ENCODE results near the gene SPRED3.

The SPRED3 gene

DNA sequence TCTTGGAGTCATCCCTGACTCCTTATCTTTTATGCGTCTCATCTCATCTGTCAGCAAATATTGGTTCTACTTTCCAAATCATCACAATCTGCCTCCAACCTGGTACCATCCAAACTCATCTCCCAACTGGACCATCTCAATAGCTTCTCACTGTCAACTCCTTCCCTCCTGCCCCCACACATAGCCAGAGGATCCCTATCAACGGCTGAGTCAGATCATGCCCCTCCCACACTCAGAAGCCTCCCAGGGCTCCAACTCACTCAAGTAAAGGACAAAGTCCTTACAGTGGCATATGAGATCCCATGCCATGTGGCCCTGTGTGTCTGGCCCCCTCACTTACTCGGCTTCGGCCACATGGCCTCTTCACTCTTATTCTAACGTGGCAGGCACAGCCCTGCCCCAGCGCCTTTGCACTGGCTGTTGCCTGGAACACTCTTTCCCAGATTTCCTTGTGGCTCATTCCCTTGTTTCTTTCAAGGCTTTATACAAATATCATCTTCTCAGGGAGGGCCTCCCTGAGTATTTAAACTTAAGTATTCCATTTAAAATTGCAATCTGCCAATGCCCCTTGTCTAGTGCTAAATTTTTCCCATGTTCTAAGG is 4.3 kb downstream of the SPRED3 start:
- peaks cover 19% of the 10 kb centered on the region for H3K36me3 ChIP-seq (ENCODE audit: insufficient read depth, low read length)
- peaks cover 28% of the 10 kb centered on the region for H3K27me3 ChIP-seq (ENCODE audit: insufficient read depth, low read length)
- 0 out of 2 replicates have a peak, but pooled peaks cover 3% of the 10 kb centered on the region for H3K4me1 ChIP-seq (ENCODE audit: insufficient read depth, low read length)
- no peak overlapping the region for H3K9ac ChIP-seq (ENCODE audit: low read depth, low read length)
- 83% methylated on average over 6 of the region's 6 CpGs for WGBS
- no peak overlapping the region for H3K4me3 ChIP-seq (ENCODE audit: low read length)
- no peaks in the 10 kb centered on the region for H3K9me3 ChIP-seq (ENCODE audit: insufficient read depth, low read depth, low read length)
- H3K27ac ChIP-seq (ENCODE audit: low read depth, low read length) = no peak overlapping the region

DNA sequence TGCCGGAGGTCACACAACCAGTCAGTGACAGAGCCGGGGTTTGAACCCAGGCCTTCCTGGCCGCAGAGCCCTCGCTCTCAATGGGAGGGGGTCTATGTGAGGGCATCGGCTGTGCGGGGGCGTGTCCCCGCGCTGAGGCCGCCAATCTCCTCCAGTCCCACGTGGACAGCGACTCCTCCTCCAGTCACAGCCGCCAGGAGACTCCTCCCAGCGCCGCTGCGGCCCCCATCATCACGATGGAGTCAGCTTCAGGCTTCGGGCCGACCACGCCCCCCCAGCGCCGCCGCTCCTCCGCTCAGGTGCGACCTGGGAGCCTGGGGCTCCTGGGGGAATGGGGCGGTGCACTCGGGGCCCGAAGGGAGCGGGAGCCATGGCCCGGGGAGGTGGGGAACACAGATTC is 6.0 kb downstream of the SPRED3 start:
- Histone ChIP-seq H3K4me3 (ENCODE audit: low read length) (peak overlapping the region; percentile 36), H3K27me3 (ENCODE audit: insufficient read depth, low read length) (peaks cover 44% of the 10 kb centered on the region), H3K9me3 (ENCODE audit: insufficient read depth, low read depth, low read length) (no peaks in the 10 kb centered on the region), H3K9ac (ENCODE audit: low read depth, low read length) (no peak overlapping the region), H3K4me1 (ENCODE audit: insufficient read depth, low read length) (0 out of 2 replicates have a peak, but pooled peaks cover 3% of the 10 kb centered on the region), H3K27ac (ENCODE audit: low read depth, low read length) (no peak overlapping the region), H3K36me3 (ENCODE audit: insufficient read depth, low read length) (peaks cover 19% of the 10 kb centered on the region)
- 60% methylated on average over 30 of the region's 30 CpGs for WGBS

DNA sequence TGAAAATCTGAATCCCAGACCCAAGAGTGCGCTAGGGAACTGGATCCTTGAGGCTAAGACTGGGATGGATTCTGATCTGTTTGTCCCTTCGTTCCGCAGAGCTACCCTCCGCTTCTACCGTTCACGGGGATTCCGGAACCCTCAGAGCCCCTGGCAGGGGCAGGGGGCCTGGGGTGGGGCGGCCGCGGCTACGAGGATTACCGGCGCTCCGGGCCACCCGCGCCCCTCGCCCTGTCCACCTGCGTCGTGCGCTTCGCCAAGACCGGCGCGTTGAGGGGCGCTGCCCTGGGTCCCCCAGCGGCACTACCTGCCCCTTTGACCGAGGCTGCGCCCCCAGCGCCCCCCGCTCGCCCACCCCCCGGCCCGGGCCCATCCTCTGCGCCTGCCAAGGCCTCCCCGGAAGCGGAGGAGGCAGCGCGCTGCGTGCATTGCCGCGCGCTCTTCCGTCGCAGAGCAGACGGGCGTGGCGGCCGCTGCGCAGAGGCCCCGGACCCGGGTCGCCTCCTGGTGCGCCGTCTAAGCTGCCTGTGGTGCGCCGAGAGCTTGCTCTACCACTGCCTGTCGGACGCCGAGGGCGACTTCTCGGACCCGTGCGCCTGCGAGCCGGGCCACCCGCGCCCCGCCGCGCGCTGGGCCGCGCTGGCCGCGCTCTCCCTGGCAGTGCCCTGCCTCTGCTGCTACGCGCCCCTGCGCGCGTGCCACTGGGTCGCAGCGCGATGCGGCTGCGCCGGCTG is 7.1 kb downstream of the SPRED3 start:
- no peaks in the 10 kb centered on the region for H3K9me3 ChIP-seq (ENCODE audit: insufficient read depth, low read depth, low read length)
- peaks cover 19% of the 10 kb centered on the region for H3K36me3 ChIP-seq (ENCODE audit: insufficient read depth, low read length)
- no peaks in the 10 kb centered on the region for H3K4me1 ChIP-seq (ENCODE audit: insufficient read depth, low read length)
- WGBS = 96% methylated on average over 86 of the region's 86 CpGs
- no peak overlapping the region for H3K27ac ChIP-seq (ENCODE audit: low read depth, low read length)
- H3K27me3 ChIP-seq (ENCODE audit: insufficient read depth, low read length) = peaks cover 54% of the 10 kb centered on the region
- H3K4me3 ChIP-seq (ENCODE audit: low read length) = peak overlapping the region; percentile 36; the same call in 1 of the 2 replicates
- no peak overlapping the region for H3K9ac ChIP-seq (ENCODE audit: low read depth, low read length)

DNA sequence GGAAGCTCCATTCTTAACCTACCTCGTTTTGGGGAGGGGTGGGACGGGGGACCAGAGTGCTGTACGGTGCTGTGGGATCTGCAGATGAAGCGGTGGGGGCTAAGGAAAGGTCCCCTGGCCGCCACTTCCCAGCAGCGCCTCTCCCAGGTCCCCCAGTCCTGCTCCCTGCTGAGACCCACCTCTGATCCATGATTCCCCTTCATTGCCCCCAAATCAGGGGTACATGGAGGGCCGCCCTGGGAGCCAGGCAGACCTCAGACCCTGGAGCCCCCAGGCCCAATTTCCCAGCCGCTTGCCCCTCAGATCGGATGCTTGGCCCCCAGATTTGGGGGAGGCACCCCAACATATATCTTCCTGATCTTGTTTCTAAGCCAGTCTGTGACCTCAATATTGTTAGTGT is 10.6 kb downstream of the SPRED3 start:
- WGBS = 76% methylated on average over 7 of the region's 9 CpGs
- H3K9ac ChIP-seq (ENCODE audit: low read depth, low read length) = no peak overlapping the region
- peaks cover 68% of the 10 kb centered on the region for H3K27me3 ChIP-seq (ENCODE audit: insufficient read depth, low read length)

DNA sequence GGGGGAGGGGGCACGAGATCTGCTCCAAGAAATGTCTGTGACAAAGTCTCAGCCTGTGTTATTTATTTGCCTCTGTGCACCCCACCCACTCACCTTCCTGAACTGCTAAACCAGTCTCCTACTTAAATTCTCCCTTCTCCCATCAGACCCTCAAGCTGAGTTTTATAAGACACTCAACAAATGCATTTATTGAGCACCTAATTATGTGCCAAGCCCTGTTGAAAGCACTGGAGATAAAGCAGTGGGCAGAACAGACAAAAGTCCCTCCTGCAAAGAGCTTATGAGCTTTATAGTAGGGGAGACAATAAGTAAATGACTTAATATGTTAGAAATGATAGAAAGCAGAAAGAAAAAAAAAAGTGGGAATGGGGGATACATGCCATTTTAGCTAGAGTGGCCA is 11.0 kb downstream of the SPRED3 start:
- WGBS = 100% methylated on average over 1 of the region's 1 CpG
- Histone ChIP-seq H3K4me3 (ENCODE audit: low read length) (no peak overlapping the region), H3K4me1 (ENCODE audit: insufficient read depth, low read length) (no peaks in the 10 kb centered on the region), H3K27me3 (ENCODE audit: insufficient read depth, low read length) (peaks cover 68% of the 10 kb centered on the region), H3K9ac (ENCODE audit: low read depth, low read length) (no peak overlapping the region), H3K27ac (ENCODE audit: low read depth, low read length) (no peak overlapping the region), H3K36me3 (ENCODE audit: insufficient read depth, low read length) (no peaks in the 10 kb centered on the region), H3K9me3 (ENCODE audit: insufficient read depth, low read depth, low read length) (no peaks in the 10 kb centered on the region)

More for the DNA sequence above, 10.6 kb downstream of the SPRED3 start:
- Histone ChIP-seq H3K27ac (ENCODE audit: low read depth, low read length) (no peak overlapping the region), H3K4me1 (ENCODE audit: insufficient read depth, low read length) (no peaks in the 10 kb centered on the region), H3K9me3 (ENCODE audit: insufficient read depth, low read depth, low read length) (no peaks in the 10 kb centered on the region), H3K36me3 (ENCODE audit: insufficient read depth, low read length) (no peaks in the 10 kb centered on the region), H3K4me3 (ENCODE audit: low read length) (no peak overlapping the region)

DNA sequence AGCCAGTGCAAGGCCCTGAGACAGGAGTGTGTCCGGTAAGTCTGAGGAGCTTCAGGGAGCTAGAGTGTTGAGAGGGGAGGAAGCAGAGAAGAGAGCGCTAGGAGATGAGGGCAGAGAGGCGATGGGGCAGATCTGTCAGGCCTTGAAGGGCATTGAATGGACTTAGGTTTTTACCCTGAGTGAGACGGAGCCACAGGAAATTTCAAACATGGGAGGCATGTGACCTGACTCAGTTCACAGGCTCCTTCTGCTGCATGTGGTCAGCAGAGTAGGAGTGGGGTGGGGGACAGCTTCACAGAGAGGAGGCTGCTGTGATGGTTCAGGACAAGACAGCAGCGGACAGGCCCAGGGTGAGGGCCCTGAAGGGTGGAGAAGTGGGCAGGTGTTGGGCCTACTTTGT is 11.9 kb downstream of the SPRED3 start:
- H3K27me3 ChIP-seq (ENCODE audit: insufficient read depth, low read length) = peaks cover 62% of the 10 kb centered on the region
- 68% methylated on average over 5 of the region's 5 CpGs for WGBS
- no peak overlapping the region for H3K9ac ChIP-seq (ENCODE audit: low read depth, low read length)
- no peak overlapping the region for H3K4me3 ChIP-seq (ENCODE audit: low read length)
- no peaks in the 10 kb centered on the region for H3K36me3 ChIP-seq (ENCODE audit: insufficient read depth, low read length)
- H3K4me1 ChIP-seq (ENCODE audit: insufficient read depth, low read length) = no peaks in the 10 kb centered on the region
- no peaks in the 10 kb centered on the region for H3K9me3 ChIP-seq (ENCODE audit: insufficient read depth, low read depth, low read length)
- no peak overlapping the region for H3K27ac ChIP-seq (ENCODE audit: low read depth, low read length)

DNA sequence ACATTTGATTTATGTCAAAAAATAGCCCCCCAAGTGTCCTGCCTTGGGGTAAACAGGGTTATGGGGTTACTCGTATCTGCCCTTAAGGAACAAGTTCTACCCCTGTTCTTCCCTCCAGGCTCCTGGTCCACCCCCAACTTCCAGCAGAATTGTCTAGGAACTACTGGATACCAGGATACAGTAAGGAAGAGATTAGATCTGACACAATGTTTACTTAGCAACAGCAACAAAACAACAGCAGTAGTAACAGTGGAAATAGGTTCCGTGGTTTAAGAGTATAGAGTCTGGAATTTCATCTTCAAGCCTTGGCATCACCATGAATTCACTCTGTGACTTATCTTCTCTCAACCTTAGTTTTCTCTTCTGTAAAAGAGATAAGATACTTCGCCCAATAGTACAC is 12.7 kb downstream of the SPRED3 start:
- Histone ChIP-seq H3K27ac (ENCODE audit: low read depth, low read length) (no peak overlapping the region), H3K27me3 (ENCODE audit: insufficient read depth, low read length) (peaks cover 56% of the 10 kb centered on the region)
- whole genome bisulfite sequencing = 81% methylated on average over 2 of the region's 3 CpGs

DNA sequence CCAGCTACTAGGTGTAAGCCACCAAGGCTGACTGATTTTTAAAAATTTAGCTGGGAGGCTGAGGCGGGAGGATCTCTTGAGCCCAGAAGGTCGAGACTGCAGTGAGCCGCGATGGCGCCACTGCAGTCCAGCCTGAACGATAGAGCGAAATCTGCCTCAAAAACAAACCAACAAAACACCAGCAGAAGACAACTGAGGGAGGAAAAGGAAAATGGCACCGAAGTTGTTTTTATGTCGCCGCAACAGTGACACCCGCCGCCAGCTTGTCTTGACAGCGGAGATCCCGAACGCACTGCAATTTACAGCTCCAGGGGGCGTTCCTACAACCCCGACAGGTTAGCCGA is 14.1 kb downstream of the SPRED3 start:
- Histone ChIP-seq H3K36me3 (ENCODE audit: insufficient read depth, low read length) (0 out of 2 replicates have a peak, but pooled peaks cover 4% of the 10 kb centered on the region), H3K4me3 (ENCODE audit: low read length) (peak overlapping the region; percentile 36), H3K27me3 (ENCODE audit: insufficient read depth, low read length) (peaks cover 42% of the 10 kb centered on the region), H3K9me3 (ENCODE audit: insufficient read depth, low read depth, low read length) (no peaks in the 10 kb centered on the region), H3K9ac (ENCODE audit: low read depth, low read length) (no peak overlapping the region), H3K4me1 (ENCODE audit: insufficient read depth, low read length) (no peaks in the 10 kb centered on the region), H3K27ac (ENCODE audit: low read depth, low read length) (no peak overlapping the region)
- 11% methylated on average over 18 of the region's 18 CpGs for WGBS

More for the DNA sequence above, 12.7 kb downstream of the SPRED3 start:
- no peaks in the 10 kb centered on the region for H3K4me1 ChIP-seq (ENCODE audit: insufficient read depth, low read length)
- no peaks in the 10 kb centered on the region for H3K36me3 ChIP-seq (ENCODE audit: insufficient read depth, low read length)
- no peak overlapping the region for H3K4me3 ChIP-seq (ENCODE audit: low read length)
- no peaks in the 10 kb centered on the region for H3K9me3 ChIP-seq (ENCODE audit: insufficient read depth, low read depth, low read length)
- H3K9ac ChIP-seq (ENCODE audit: low read depth, low read length) = no peak overlapping the region

DNA sequence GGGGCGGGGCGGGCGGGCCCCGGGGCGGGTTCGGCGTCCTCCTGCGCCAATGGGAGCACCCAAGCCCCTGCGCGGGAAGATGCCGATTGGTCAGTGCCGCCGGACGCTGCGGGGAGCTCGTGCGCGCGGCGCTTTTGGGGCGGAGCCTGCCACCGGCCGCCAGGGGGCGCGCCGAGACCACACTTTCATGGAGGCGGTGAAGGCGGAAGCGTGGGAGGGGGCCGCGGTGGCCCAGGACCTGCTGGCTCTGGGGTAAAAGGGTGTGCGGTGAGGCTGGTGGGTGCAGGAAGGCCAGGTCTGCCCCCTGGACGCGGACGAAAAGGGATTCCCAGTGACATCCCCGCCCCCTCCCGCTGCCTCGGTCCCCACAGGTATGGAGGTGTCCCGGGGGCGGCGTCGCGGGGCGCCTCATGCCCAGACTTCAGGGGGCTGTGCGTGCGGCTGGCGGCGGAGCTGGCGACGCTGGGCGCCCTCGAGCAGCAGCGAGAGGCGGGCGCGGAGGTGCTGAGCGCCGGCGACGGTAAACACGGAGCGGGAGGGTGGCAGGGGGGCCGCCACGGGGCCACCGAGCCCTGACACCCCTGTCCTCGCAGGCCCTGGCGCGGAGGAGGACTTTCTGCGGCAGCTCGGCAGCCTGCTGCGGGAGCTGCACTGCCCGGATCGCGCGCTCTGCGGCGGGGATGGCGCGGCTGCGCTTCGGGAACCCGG is 14.6 kb downstream of the SPRED3 start, which contains the start of gene FAM98C:
FAM98C (plus strand) TSS at position 127 of the 708 bp plus-strand sequence; CDS start at position 188, 61 bp downstream.
- Histone ChIP-seq H3K36me3 (ENCODE audit: insufficient read depth, low read length) (0 out of 2 replicates have a peak, but pooled peaks cover 4% of the 10 kb centered on the region), H3K4me1 (ENCODE audit: insufficient read depth, low read length) (no peaks in the 10 kb centered on the region), H3K9ac (ENCODE audit: low read depth, low read length) (peak within 1 kb of the TSS; percentile 53), H3K27me3 (ENCODE audit: insufficient read depth, low read length) (peaks cover 36% of the 10 kb centered on the region), H3K27ac (ENCODE audit: low read depth, low read length) (no peak within 1 kb of the TSS), H3K4me3 (ENCODE audit: low read length) (peak within 1 kb of the TSS; percentile 68), H3K9me3 (ENCODE audit: insufficient read depth, low read depth, low read length) (no peaks in the 10 kb centered on the region)
- under 1% methylated on average over 82 of the region's 82 CpGs for WGBS

DNA sequence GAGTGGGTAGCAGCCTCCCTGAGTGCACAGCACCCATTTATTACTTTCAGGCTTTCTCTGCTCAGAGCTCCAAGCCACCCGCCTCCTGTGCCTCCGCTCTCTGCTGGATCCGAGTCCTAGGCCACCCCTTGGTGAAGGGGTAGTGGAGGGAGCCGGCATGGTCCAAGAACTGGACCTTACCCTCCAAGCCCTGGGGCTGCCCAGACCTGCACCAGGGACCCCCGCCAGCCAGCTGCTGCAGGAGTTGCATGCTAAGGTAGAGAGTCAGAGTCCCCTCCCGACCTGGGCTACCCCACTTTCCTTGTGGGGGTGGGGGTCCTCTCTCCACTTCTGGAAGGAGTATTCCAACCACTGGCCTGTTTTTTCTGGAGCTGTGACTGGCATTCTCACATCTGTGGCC is 16.4 kb downstream of the SPRED3 start:
- Histone ChIP-seq H3K27me3 (ENCODE audit: insufficient read depth, low read length) (peaks cover 21% of the 10 kb centered on the region), H3K27ac (ENCODE audit: low read depth, low read length) (no peak overlapping the region), H3K4me1 (ENCODE audit: insufficient read depth, low read length) (no peaks in the 10 kb centered on the region), H3K9me3 (ENCODE audit: insufficient read depth, low read depth, low read length) (no peaks in the 10 kb centered on the region), H3K4me3 (ENCODE audit: low read length) (no peak overlapping the region), H3K9ac (ENCODE audit: low read depth, low read length) (no peak overlapping the region), H3K36me3 (ENCODE audit: insufficient read depth, low read length) (0 out of 2 replicates have a peak, but pooled peaks cover 4% of the 10 kb centered on the region)
- 89% methylated on average over 6 of the region's 6 CpGs for WGBS

DNA sequence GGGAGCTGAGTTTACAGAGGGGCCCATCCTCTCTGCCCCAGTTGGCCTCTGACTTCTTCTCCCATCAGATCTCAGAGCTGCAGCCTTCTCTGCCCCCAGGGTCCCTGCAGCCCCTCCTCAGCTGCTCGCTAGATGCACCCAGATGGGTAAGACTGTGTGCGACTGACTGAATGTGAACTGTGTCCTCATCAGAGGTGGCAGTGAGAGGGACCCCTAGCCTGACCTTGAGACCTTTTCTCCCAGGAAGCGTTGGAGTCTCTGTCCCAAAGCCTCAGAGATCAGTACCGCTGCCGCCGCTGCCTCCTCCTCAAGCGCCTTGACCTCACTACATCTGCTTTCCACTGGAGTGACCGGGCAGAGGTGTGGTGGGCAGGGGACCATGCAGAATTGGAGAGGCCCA is 16.8 kb downstream of the SPRED3 start:
- whole genome bisulfite sequencing = 90% methylated on average over 8 of the region's 8 CpGs
- H3K4me1 ChIP-seq (ENCODE audit: insufficient read depth, low read length) = no peaks in the 10 kb centered on the region
- no peaks in the 10 kb centered on the region for H3K9me3 ChIP-seq (ENCODE audit: insufficient read depth, low read depth, low read length)
- no peak overlapping the region for H3K4me3 ChIP-seq (ENCODE audit: low read length)
- H3K36me3 ChIP-seq (ENCODE audit: insufficient read depth, low read length) = 0 out of 2 replicates have a peak, but pooled peaks cover 4% of the 10 kb centered on the region
- no peak overlapping the region for H3K9ac ChIP-seq (ENCODE audit: low read depth, low read length)
- peaks cover 16% of the 10 kb centered on the region for H3K27me3 ChIP-seq (ENCODE audit: insufficient read depth, low read length)
- no peak overlapping the region for H3K27ac ChIP-seq (ENCODE audit: low read depth, low read length)

Data from HUES64 (cell line).